Adipocyte (in vitro differentiated cells): ENCODE results near the gene DCK.
A peak's percentile ranks its signal among the peaks of the same experiment; 100 is the strongest.
"Not testable (repeated sequence)": the region's sequence is repeated elsewhere in the genome, so short reads cannot be mapped to it uniquely, and the experiment has no call there.

Experiments
- DNase-seq: peaks from one replicate; pipeline ENCODE4 v3.0.0-alpha.2; 2015; ENCODE audit warnings: low read depth
- H3K27me3 ChIP-seq: replicated peaks from 2 replicates; pipeline ENCODE4 v1.7.0; 2013; ENCODE audit warnings: mild to moderate bottlenecking, low read length, moderate library complexity; ENCODE audit not compliant: control insufficient read depth, insufficient read depth
- H3K36me3 ChIP-seq: 2 replicates; pipeline ENCODE4 v1.7.0; 2013; ENCODE audit warnings: low read length, mild to moderate bottlenecking, moderate library complexity; ENCODE audit not compliant: control insufficient read depth, insufficient read depth, severe bottlenecking
- H3K4me1 ChIP-seq: 2 replicates; pipeline ENCODE4 v1.7.0; 2013; ENCODE audit warnings: mild to moderate bottlenecking, low read length, moderate library complexity; ENCODE audit not compliant: control insufficient read depth, insufficient read depth
- H3K4me3 ChIP-seq: 2 replicates; pipeline ENCODE4 v1.7.0; 2013; ENCODE audit warnings: mild to moderate bottlenecking, low read length, moderate library complexity
- H3K9ac ChIP-seq: 2 replicates; pipeline ENCODE4 v1.7.0; 2013; ENCODE audit warnings: mild to moderate bottlenecking, low read length, moderate library complexity
- H3K9me3 ChIP-seq: 2 replicates; pipeline ENCODE4 v1.7.0; 2013; ENCODE audit warnings: mild to moderate bottlenecking, low read length, moderate library complexity; ENCODE audit not compliant: control insufficient read depth

DCK gene

GRCh38 chr4:71027611-71028010 lies 34.2 kb downstream of the DCK start:
- DNase-seq: no peak
- H3K4me1 ChIP-seq: peaks cover 20% of the 10 kb centered on the region
- no peaks in the 10 kb centered on the region for H3K9me3 ChIP-seq
- no peaks in the 10 kb centered on the region for H3K36me3 ChIP-seq
- H3K4me3 ChIP-seq: no peak overlapping the region
- H3K27me3 ChIP-seq: no peaks in the 10 kb centered on the region
- H3K9ac ChIP-seq: no peak overlapping the region

- Histone ChIP-seq H3K9me3 (no peaks in the 10 kb centered on the region), H3K36me3 (no peaks in the 10 kb centered on the region)
Observed at GRCh38 chr4:71029504-71029903, 36.1 kb downstream of the DCK start.

DNA sequence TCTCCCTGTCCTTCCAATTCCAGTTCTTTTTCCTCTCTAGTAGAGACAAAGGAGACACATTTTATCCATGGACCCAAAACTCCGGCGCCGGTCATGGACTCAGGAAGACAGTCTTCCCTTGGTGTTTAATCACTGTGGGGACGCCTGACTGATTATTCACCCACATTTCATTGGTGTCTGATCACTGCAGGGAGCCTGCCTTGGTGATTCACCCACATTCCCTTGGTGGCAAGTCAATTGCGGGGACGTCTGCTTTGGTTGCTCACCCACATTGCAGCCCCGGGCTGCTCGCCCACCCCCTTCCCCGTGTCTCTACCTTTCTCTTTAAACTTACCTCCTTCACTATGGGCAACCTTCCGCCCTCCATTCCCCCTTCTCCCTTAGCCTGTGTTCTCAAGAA lies 38.7 kb downstream of the DCK start:
- not testable (repeated sequence) for H3K4me3 ChIP-seq, H3K36me3 ChIP-seq, H3K9ac ChIP-seq, H3K4me1 ChIP-seq, H3K9me3 ChIP-seq, H3K27me3 ChIP-seq
- peak; percentile 38 for DNase-seq

More at GRCh38 chr4:71029504-71029903, 36.1 kb downstream of the DCK start:
- no peak overlapping the region for H3K9ac ChIP-seq
- peaks cover 17% of the 10 kb centered on the region for H3K4me1 ChIP-seq
- H3K4me3 ChIP-seq: no peak overlapping the region
- DNase-seq: no peak
- no peaks in the 10 kb centered on the region for H3K27me3 ChIP-seq

- H3K9me3 ChIP-seq: no peaks in the 10 kb centered on the region
- H3K27me3 ChIP-seq: no peaks in the 10 kb centered on the region
- H3K36me3 ChIP-seq: no peaks in the 10 kb centered on the region
- no peak for DNase-seq
- no peak overlapping the region for H3K9ac ChIP-seq
- H3K4me1 ChIP-seq: no peaks in the 10 kb centered on the region
- H3K4me3 ChIP-seq: no peak overlapping the region
Observed at GRCh38 chr4:71045256-71045655, 51.8 kb downstream of the DCK start.

DNA sequence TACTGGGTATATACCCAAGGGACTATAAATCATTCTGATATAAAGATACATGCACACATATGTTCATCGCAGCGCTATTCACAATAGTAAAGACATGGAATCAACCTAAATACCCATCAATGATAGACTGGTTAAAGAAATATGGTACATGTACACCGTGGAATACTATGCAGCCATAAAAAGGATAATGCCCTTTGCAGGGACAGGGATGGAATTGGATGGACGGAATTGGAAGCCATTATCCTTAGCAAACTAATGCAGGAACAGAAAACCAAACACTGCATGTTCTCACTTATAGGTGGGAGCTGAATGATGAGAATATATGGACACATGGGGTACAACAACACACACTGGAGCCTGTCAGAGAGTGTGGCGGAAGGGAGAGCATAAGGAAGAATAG lies 55.9 kb downstream of the DCK start:
- no peaks in the 10 kb centered on the region for H3K27me3 ChIP-seq

GRCh38 chr4:71050809-71051208 lies 57.4 kb downstream of the DCK start:
- no peak for DNase-seq
- H3K36me3 ChIP-seq: no peaks in the 10 kb centered on the region
- H3K4me3 ChIP-seq: no peak overlapping the region
- H3K27me3 ChIP-seq: no peaks in the 10 kb centered on the region
- H3K4me1 ChIP-seq: no peaks in the 10 kb centered on the region
- no peak overlapping the region for H3K9ac ChIP-seq
- H3K9me3 ChIP-seq: no peaks in the 10 kb centered on the region

More for the DNA sequence above, 55.9 kb downstream of the DCK start:
- H3K9me3 ChIP-seq: no peaks in the 10 kb centered on the region
- H3K9ac ChIP-seq: no peak overlapping the region
- H3K4me3 ChIP-seq: no peak overlapping the region
- H3K36me3 ChIP-seq: no peaks in the 10 kb centered on the region
- no peak for DNase-seq
- no peaks in the 10 kb centered on the region for H3K4me1 ChIP-seq

GRCh38 chr4:71052034-71052433 lies 58.6 kb downstream of the DCK start:
- no peaks in the 10 kb centered on the region for H3K9me3 ChIP-seq
- no peaks in the 10 kb centered on the region for H3K27me3 ChIP-seq
- no peak for DNase-seq
- H3K36me3 ChIP-seq: no peaks in the 10 kb centered on the region
- H3K4me3 ChIP-seq: no peak overlapping the region
- no peaks in the 10 kb centered on the region for H3K4me1 ChIP-seq
- no peak overlapping the region for H3K9ac ChIP-seq

DNA sequence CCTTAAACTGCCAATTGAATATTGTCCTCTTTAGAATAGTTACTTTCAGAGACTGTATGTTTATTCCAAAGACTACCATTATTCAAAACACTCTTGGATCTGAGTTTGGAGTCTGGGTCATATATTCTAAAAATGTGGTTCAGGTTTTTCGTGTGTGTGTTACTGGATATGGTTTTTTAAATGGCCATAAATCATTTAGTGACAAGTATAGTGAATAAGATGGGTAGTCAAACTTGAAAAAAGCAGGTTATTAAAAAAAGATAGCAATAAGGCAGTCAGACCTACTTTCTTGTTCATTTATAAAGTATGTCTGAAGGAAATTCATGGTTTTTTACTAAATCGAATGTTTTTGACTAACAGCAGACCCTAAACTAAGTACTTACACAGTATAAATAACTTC lies 59.3 kb downstream of the DCK start:
- no peak overlapping the region for H3K9ac ChIP-seq
- no peak for DNase-seq
- H3K27me3 ChIP-seq: no peaks in the 10 kb centered on the region
- no peak overlapping the region for H3K4me3 ChIP-seq
- no peaks in the 10 kb centered on the region for H3K9me3 ChIP-seq
- H3K36me3 ChIP-seq: no peaks in the 10 kb centered on the region
- H3K4me1 ChIP-seq: no peaks in the 10 kb centered on the region

- not testable (repeated sequence) for H3K27me3 ChIP-seq, DNase-seq, H3K9me3 ChIP-seq, H3K4me1 ChIP-seq, H3K9ac ChIP-seq, H3K36me3 ChIP-seq, H3K4me3 ChIP-seq
Observed at GRCh38 chr4:71053613-71054012, 60.2 kb downstream of the DCK start.

GRCh38 chr4:71059573-71059972 lies 66.1 kb downstream of the DCK start:
- not testable (repeated sequence) for H3K36me3 ChIP-seq, H3K27me3 ChIP-seq, H3K4me3 ChIP-seq, H3K4me1 ChIP-seq, H3K9me3 ChIP-seq, DNase-seq, H3K9ac ChIP-seq

GRCh38 chr4:71062436-71062835 lies 69.0 kb downstream of the DCK start:
- Histone ChIP-seq H3K27me3 (no peaks in the 10 kb centered on the region), H3K4me3 (no peak overlapping the region), H3K36me3 (no peaks in the 10 kb centered on the region), H3K9me3 (no peaks in the 10 kb centered on the region), H3K9ac (no peak overlapping the region), H3K4me1 (no peaks in the 10 kb centered on the region)
- DNase-seq: no peak

DNA sequence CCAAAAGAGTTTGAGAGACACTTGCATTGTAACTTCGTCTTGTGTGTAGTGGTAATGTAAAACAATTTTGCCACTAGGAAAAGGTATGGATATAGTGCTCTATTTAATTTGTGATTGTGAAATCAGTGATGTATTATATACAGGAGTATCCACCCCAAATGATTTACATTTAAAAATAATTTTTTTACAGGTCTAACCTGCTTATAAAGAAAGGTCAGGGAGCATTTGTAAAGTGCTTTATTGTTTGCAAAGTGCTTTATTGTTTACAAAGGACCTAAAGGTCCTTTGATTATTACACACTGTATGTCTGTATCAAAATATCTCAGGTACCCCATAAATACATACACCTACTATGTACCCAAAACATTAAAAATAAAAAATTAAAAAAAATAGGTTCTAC lies 70.3 kb downstream of the DCK start:
- Histone ChIP-seq H3K4me1 (no peaks in the 10 kb centered on the region), H3K9me3 (no peaks in the 10 kb centered on the region), H3K9ac (no peak overlapping the region), H3K27me3 (no peaks in the 10 kb centered on the region), H3K4me3 (no peak overlapping the region), H3K36me3 (no peaks in the 10 kb centered on the region)
- no peak for DNase-seq
